Endothelial cell of umbilical vein (primary cell): ENCODE data around the gene CD58. TPM values are rescaled to one million over a fixed set of nuclear protein-coding genes. Genes with fewer than 3 reads are reported as not detected.

Source experiments
- BruUV-seq: library from RNA; stranded (reverse); fragments of 400-500 nt; replicated peaks from 2 replicates; lab custom pipeline; 2021; lab: Mats Ljungman, UMichigan
- CTCF ChIA-PET: fragments of 300-600, 350-600 bp; sonication (Branson Sonifier 250); formaldehyde crosslinking; loops from one replicate; lab custom pipeline; 2021; ENCODE audit warnings: antibody characterized with exemption, inconsistent platforms; lab: Charles Lee
- POLR2A ChIA-PET: fragments of 300-600, 350-600 bp; sonication (Branson Sonifier 250); formaldehyde crosslinking; loops from one replicate; lab custom pipeline; 2021; ENCODE audit warnings: antibody characterized with exemption, inconsistent platforms; lab: Charles Lee
- DNase-seq: peaks from one replicate; pipeline ENCODE4 v3.0.0-alpha.2; 2011; ENCODE audit warnings: low read depth, low spot score
- FAIRE-seq: peaks from 2 replicates; lab custom pipeline; 2011; peaks lifted over from hg19 to GRCh38; lab: Jason Lieb, UNC
- H2AFZ ChIP-seq: 2 replicates; pipeline ENCODE4 v1.6.0; 2012; ENCODE audit warnings: low read depth, low read length, control low read depth, inconsistent platforms
- H3K27ac ChIP-seq: 2 replicates; pipeline ENCODE4 v1.5.1; 2011; ENCODE audit warnings: low read depth, mild to moderate bottlenecking, control low read depth, low read length, moderate library complexity; ENCODE audit not compliant: insufficient read depth
- H3K27me3 ChIP-seq, 2 experiments: 2 replicates each; pipeline versions ENCODE4 v1.6.0 to v1.6.1; 2011; ENCODE audit warnings: low read length in 2 of 2, mixed read lengths in 1 of 2; ENCODE audit not compliant: control insufficient read depth in 2 of 2, insufficient read depth in 2 of 2
- H3K36me3 ChIP-seq, 2 experiments: 2 replicates in 1 of 2; 3 replicates in 1 of 2; pipeline ENCODE4 v1.5.1; 2011; ENCODE audit warnings: low read length in 2 of 2, mild to moderate bottlenecking in 1 of 2, moderate library complexity in 1 of 2; ENCODE audit not compliant: control insufficient read depth in 2 of 2, insufficient read depth in 2 of 2; ENCODE audit errors: extremely low read depth in 1 of 2
- H3K4me1 ChIP-seq: 3 replicates; pipeline ENCODE4 v1.5.1; 2011; ENCODE audit warnings: mild to moderate bottlenecking, low read length; ENCODE audit not compliant: control insufficient read depth, insufficient read depth; ENCODE audit errors: extremely low read depth
- H3K4me2 ChIP-seq: 2 replicates; pipeline ENCODE4 v1.6.1; 2011; ENCODE audit warnings: low read length, control low read depth, mixed read lengths; ENCODE audit not compliant: insufficient read depth
- H3K4me3 ChIP-seq, 3 experiments: fragments of 200-600 bp in 1 of 3; sonication (generic), shearing (Covaris generic) in 1 of 3; replicated peaks in 1 of 3; 2 replicates each; pipeline ENCODE4 v1.5.1; 2011 to 2016; ENCODE audit warnings: control low read depth in 3 of 3, low read length in 3 of 3, mild to moderate bottlenecking in 2 of 3, inconsistent platforms in 1 of 3, low read depth in 1 of 3, moderate library complexity in 1 of 3; ENCODE audit not compliant: insufficient read depth in 1 of 3
- H3K79me2 ChIP-seq: 2 replicates; pipeline ENCODE4 v1.6.0; 2012; ENCODE audit warnings: low read length, inconsistent platforms; ENCODE audit not compliant: control insufficient read depth, insufficient read depth
- H3K9ac ChIP-seq: replicated peaks from 2 replicates; pipeline ENCODE3; 2011; ENCODE audit warnings: low read length, control low read depth; ENCODE audit not compliant: insufficient read depth; ENCODE audit errors: extremely low read depth
- H3K9me1 ChIP-seq: replicated peaks from 3 replicates; pipeline ENCODE4 v1.6.0; 2011; ENCODE audit warnings: mild to moderate bottlenecking, low read length; ENCODE audit not compliant: control insufficient read depth, insufficient read depth; ENCODE audit errors: extremely low read depth
- H3K9me3 ChIP-seq: replicated peaks from 2 replicates; pipeline ENCODE4 v1.5.1; 2012; ENCODE audit warnings: low read length, inconsistent platforms; ENCODE audit not compliant: control insufficient read depth, insufficient read depth
- H4K20me1 ChIP-seq: replicated peaks from 2 replicates; pipeline ENCODE3; 2011; ENCODE audit warnings: mild to moderate bottlenecking, low read length; ENCODE audit not compliant: control insufficient read depth, insufficient read depth; ENCODE audit errors: extremely low read depth
- CTCF ChIP-seq, 2 donors: IDR thresholded peaks; 1 replicate in 1 of 2; 2 replicates in 1 of 2; pipeline ENCODE4 v1.5.1; 2011; ENCODE audit warnings: low read length in 2 of 2, mild to moderate bottlenecking in 2 of 2, moderate library complexity in 2 of 2, control low read depth in 1 of 2, inconsistent platforms in 1 of 2, low read depth in 1 of 2; ENCODE audit not compliant: insufficient read depth in 1 of 2; ENCODE audit errors: extremely low read depth in 1 of 2
- EZH2 ChIP-seq: IDR thresholded peaks from 2 replicates; pipeline ENCODE4 v1.6.1; 2012; ENCODE audit warnings: borderline replicate concordance, low read depth, mild to moderate bottlenecking, moderate library complexity, low read length, inconsistent platforms; ENCODE audit not compliant: severe bottlenecking
- FOS ChIP-seq: IDR thresholded peaks from 2 replicates; pipeline ENCODE4 v1.6.1; 2011; ENCODE audit warnings: mild to moderate bottlenecking, low read length, moderate library complexity, borderline replicate concordance; ENCODE audit not compliant: insufficient read depth
- GATA2 ChIP-seq: IDR thresholded peaks from 2 replicates; pipeline ENCODE4 v1.7.0; 2011; ENCODE audit warnings: low read depth, mild to moderate bottlenecking, moderate library complexity, mixed read lengths, low read length; ENCODE audit not compliant: insufficient read length, insufficient read depth
- JUN ChIP-seq: IDR thresholded peaks from 2 replicates; pipeline ENCODE4 v1.6.1; 2011; ENCODE audit warnings: borderline replicate concordance, low read depth; ENCODE audit not compliant: insufficient read length, insufficient read depth
- MAX ChIP-seq: IDR thresholded peaks from 2 replicates; pipeline ENCODE4 v1.6.1; 2011; ENCODE audit not compliant: insufficient read depth, insufficient read length
- MYC ChIP-seq: IDR thresholded peaks from one replicate; pipeline ENCODE4 v1.6.1; 2011; ENCODE audit warnings: mild to moderate bottlenecking, low read depth, low read length
- POLR2A ChIP-seq: IDR thresholded peaks from 2 replicates; pipeline ENCODE4 v1.6.1; 2012; ENCODE audit warnings: low read depth, mild to moderate bottlenecking, control low read depth, low read length
- POLR2AphosphoS5 ChIP-seq: IDR thresholded peaks from 2 replicates; pipeline ENCODE4 v1.6.1; 2012; ENCODE audit warnings: low read depth, mild to moderate bottlenecking, control low read depth, low read length, moderate library complexity; ENCODE audit not compliant: insufficient read depth
- dilution Hi-C: fragments of 300-500 bp; cut with MboI; formaldehyde crosslinking; loops from one replicate; pipeline ENCODE4 v1.15.0; 2019; ENCODE audit warnings: low sequenced_read_pairs; ENCODE audit not compliant: extremely low pct_ligation_motif_present
- intact Hi-C: fragments of 100-400 bp; cut with micrococcal nuclease; formaldehyde crosslinking; loops from one replicate; pipeline ENCODE4 v1.10.0; 2022
- polyA plus RNA-seq, 4 experiments: library from polyadenylated mRNA; depleted of rRNA in 3 of 4; stranded (reverse) in 3 of 4; unstranded in 1 of 4; fragments of >200 nt; gene quantifications; 2 replicates each; pipeline versions ENCODE4 v1.2.1 to v1.2.3, GENCODE V29; 2011 to 2012; ENCODE audit warnings: missing spikeins in 1 of 4
- total RNA-seq: library from RNA; stranded (reverse); gene quantifications from 2 replicates; pipeline ENCODE4 v1.2.3, GENCODE V29; 2021

CD58 gene
- total and polyA plus RNA-seq, 2 donors (not counting 3 experiments of a cell fraction or from before 2014, with no cell fraction given), result 9.8 to 12.7 TPM

- no peak overlapping the region for H3K9ac ChIP-seq
- intact Hi-C loops (loop anchor here (5.0 kb wide), 1 partner anchor 262 kb away; no protein-coding TSS in a partner anchor), dilution Hi-C loops (loop anchor here (25.0 kb wide), 1 partner anchor 107 kb away; no protein-coding TSS in a partner anchor)
- no peaks in the 10 kb centered on the region for H3K9me1 ChIP-seq
- no peaks in the 10 kb centered on the region for H3K9me3 ChIP-seq
- ChIA-PET CTCF (interaction anchor here (1.3 to 3.6 kb wide), 3 partner anchors 9 to 687 kb away, joined by 3 to 34 read pairs (median 32); no protein-coding TSS in a partner anchor), POLR2A (no interaction called here)
- H2AFZ ChIP-seq, result no peak overlapping the region
- no TSS peak for BruUV-seq
- no peaks in the 10 kb centered on the region for H3K27me3 ChIP-seq
- H3K79me2 ChIP-seq, result no peaks in the 10 kb centered on the region
- no peaks in the 10 kb centered on the region for H4K20me1 ChIP-seq
- FAIRE-seq (no peak), DNase-seq (no peak)
- TF ChIP-seq GATA2, result no peak
- H3K27ac ChIP-seq, result no peak overlapping the region
- peaks cover 11% of the 10 kb centered on the region for H3K4me1 ChIP-seq
- no peak overlapping the region for H3K4me3 ChIP-seq
- H3K36me3 ChIP-seq, result no peaks in the 10 kb centered on the region
- H3K4me2 ChIP-seq, result no peak overlapping the region
Measured at GRCh38 chr1:116494745-116495144, 76.1 kb downstream of the CD58 start.

GRCh38 chr1:116494353-116494692 lies 76.5 kb downstream of the CD58 start:
- Histone ChIP-seq H3K4me2 (no peak overlapping the region), H3K36me3 (no peaks in the 10 kb centered on the region), H3K4me3 (no peak overlapping the region), H3K9me3 (no peaks in the 10 kb centered on the region), H3K27ac (no peak overlapping the region), H3K9me1 (no peaks in the 10 kb centered on the region), H3K9ac (no peak overlapping the region), H3K27me3 (no peaks in the 10 kb centered on the region), H2AFZ (no peak overlapping the region), H4K20me1 (no peaks in the 10 kb centered on the region), H3K4me1 (peaks cover 16% of the 10 kb centered on the region), H3K79me2 (no peaks in the 10 kb centered on the region)
- TF ChIP-seq POLR2AphosphoS5, result no peak
- no peak for TF ChIP-seq MAX
- TF ChIP-seq CTCF (IDR thresholded peaks at IDR 0.05; ENCODE audit: extremely low read depth in 1 of 2, insufficient read depth in 1 of 2, low read depth in 1 of 2, low read length in 2 of 2), result no peak
- no peak for TF ChIP-seq GATA2
- no peak for TF ChIP-seq JUN
- no peak for TF ChIP-seq POLR2A
- no peak for TF ChIP-seq EZH2
- TF ChIP-seq MYC, result no peak
- TF ChIP-seq FOS, result no peak
- intact Hi-C loops, result no loop called here
- ChIA-PET CTCF (interaction anchor here (1.3 to 3.6 kb wide), 4 partner anchors 9 to 687 kb away, joined by 3 to 34 read pairs (median 18); no protein-coding TSS in a partner anchor), POLR2A (no interaction called here)
- no TSS peak for BruUV-seq
- no peak for FAIRE-seq
- dilution Hi-C loops, result loop anchor here (25.0 kb wide), 1 partner anchor 107 kb away; no protein-coding TSS in a partner anchor
- DNase-seq, result no peak
